ENCODE data around the gene CALB2. TPM values are rescaled to one million over a fixed set of nuclear protein-coding genes. Genes with fewer than 3 reads are reported as not detected.

The CALB2 gene
- polyA plus RNA-seq, 1 donor (not counting 4 experiments of a cell fraction or from before 2014, with no cell fraction given): 1.4 TPM

- TF ChIP-seq CTCF (optimal IDR thresholded peaks at IDR 0.05 in 1 of 3, IDR thresholded peaks at IDR 0.05 in 1 of 3, conservative IDR thresholded peaks at IDR 0.05 in 1 of 3; ENCODE audit: extremely low read depth in 1 of 3, insufficient read depth in 2 of 3, low read length in 3 of 3): no peak
- TF ChIP-seq EZH2 (IDR thresholded peaks at IDR 0.05; ENCODE audit: low read length): no peak
- Histone ChIP-seq H3K4me2 (ENCODE audit: control insufficient read depth, extremely low read depth, insufficient read depth, low read depth, low read length) (no peak overlapping the region), H4K20me1 (ENCODE audit: control insufficient read depth, extremely low read depth, insufficient read depth, low read length) (no peaks in the 10 kb centered on the region), H3K36me3 (ENCODE audit: control insufficient read depth in 2 of 2, extremely low read depth in 1 of 2, insufficient read depth in 2 of 2, low read length in 2 of 2) (no peaks in the 10 kb centered on the region), H3K27me3 (ENCODE audit: control insufficient read depth, extremely low read depth, insufficient read depth, low read length) (no peaks in the 10 kb centered on the region), H3K9me3 (ENCODE audit: control insufficient read depth, low read depth, low read length) (no peaks in the 10 kb centered on the region), H3K27ac (ENCODE audit: control insufficient read depth, insufficient read depth, low read length) (no peak overlapping the region), H2AFZ (ENCODE audit: control insufficient read depth, low read length) (no peak overlapping the region), H3K79me2 (ENCODE audit: control insufficient read depth, insufficient read depth, low read length) (no peaks in the 10 kb centered on the region), H3K4me1 (ENCODE audit: control insufficient read depth, extremely low read depth, insufficient read depth, low read length) (no peaks in the 10 kb centered on the region), H3K9me1 (ENCODE audit: control insufficient read depth, extremely low read depth, insufficient read depth, low read length) (no peaks in the 10 kb centered on the region), H3K9ac (ENCODE audit: control insufficient read depth, extremely low read depth, insufficient read depth, low read length) (no peak overlapping the region), H3K4me3 (ENCODE audit: control insufficient read depth in 2 of 3, extremely low read depth in 1 of 3, insufficient read depth in 2 of 3, low read depth in 1 of 3, low read length in 3 of 3) (no peak overlapping the region)
- dilution Hi-C loops (cut with MboI; ENCODE audit: extremely low pct_ligation_motif_present, low sequenced_read_pairs): no loop called here
- DNase-seq (ENCODE audit: low read depth, low spot score) (no peak), FAIRE-seq (no peak)
Measured at GRCh38 chr16:71402674-71403073, 44.2 kb downstream of the CALB2 start.

GRCh38 chr16:71404364-71404763, 45.8 kb downstream of the CALB2 start:
- H3K4me3 ChIP-seq (ENCODE audit: control insufficient read depth in 2 of 3, extremely low read depth in 1 of 3, insufficient read depth in 2 of 3, low read depth in 1 of 3, low read length in 3 of 3): no peak overlapping the region
- dilution Hi-C loops (cut with MboI; ENCODE audit: extremely low pct_ligation_motif_present, low sequenced_read_pairs): no loop called here
- H3K27ac ChIP-seq (ENCODE audit: control insufficient read depth, insufficient read depth, low read length): no peak overlapping the region
- H3K4me1 ChIP-seq (ENCODE audit: control insufficient read depth, extremely low read depth, insufficient read depth, low read length): no peaks in the 10 kb centered on the region
- no peaks in the 10 kb centered on the region for H3K27me3 ChIP-seq (ENCODE audit: control insufficient read depth, extremely low read depth, insufficient read depth, low read length)
- H3K9me3 ChIP-seq (ENCODE audit: control insufficient read depth, low read depth, low read length): no peaks in the 10 kb centered on the region
- H2AFZ ChIP-seq (ENCODE audit: control insufficient read depth, low read length): no peak overlapping the region
- H3K79me2 ChIP-seq (ENCODE audit: control insufficient read depth, insufficient read depth, low read length): no peaks in the 10 kb centered on the region
- no peak for DNase-seq (ENCODE audit: low read depth, low spot score)
- no peaks in the 10 kb centered on the region for H3K36me3 ChIP-seq (ENCODE audit: control insufficient read depth in 2 of 2, extremely low read depth in 1 of 2, insufficient read depth in 2 of 2, low read length in 2 of 2)
- no peak for FAIRE-seq
- no peaks in the 10 kb centered on the region for H3K9me1 ChIP-seq (ENCODE audit: control insufficient read depth, extremely low read depth, insufficient read depth, low read length)
- no peak overlapping the region for H3K4me2 ChIP-seq (ENCODE audit: control insufficient read depth, extremely low read depth, insufficient read depth, low read depth, low read length)
- TF ChIP-seq EZH2 (IDR thresholded peaks at IDR 0.05; ENCODE audit: low read length) (no peak), CTCF (optimal IDR thresholded peaks at IDR 0.05 in 1 of 3, IDR thresholded peaks at IDR 0.05 in 1 of 3, conservative IDR thresholded peaks at IDR 0.05 in 1 of 3; ENCODE audit: extremely low read depth in 1 of 3, insufficient read depth in 2 of 3, low read length in 3 of 3) (no peak)
- no peaks in the 10 kb centered on the region for H4K20me1 ChIP-seq (ENCODE audit: control insufficient read depth, extremely low read depth, insufficient read depth, low read length)
- no peak overlapping the region for H3K9ac ChIP-seq (ENCODE audit: control insufficient read depth, extremely low read depth, insufficient read depth, low read length)
